ENCODE measurements around the gene POLR3E.

GRCh38 chr16:22318690-22319358 lies 21.6 kb downstream of the POLR3E start:
- no peak for TF ChIP-seq TCF4 (CRISPR knock-in tag; IDR thresholded peaks at IDR 0.05; ENCODE audit: borderline replicate concordance)
- no peak for TF ChIP-seq ARNTL (CRISPR knock-in tag; IDR thresholded peaks at IDR 0.05; ENCODE audit: borderline replicate concordance, low read depth)
